Renal cortical epithelial cell (primary cell): ENCODE measurements around the gene REPIN1. TPM values are rescaled to one million over a fixed set of nuclear protein-coding genes. Genes with fewer than 3 reads are reported as not detected.
A peak's percentile ranks its signal among the peaks of the same experiment; 100 is the strongest.

Source experiments
- DNase-seq: peaks from one replicate; pipeline ENCODE4 v3.0.0-alpha.2; 2011; ENCODE audit warnings: low read depth
- total RNA-seq: library from RNA; depleted of rRNA; stranded (reverse); fragments of >200 nt; gene quantifications from 2 replicates; pipeline ENCODE4 v1.2.3, GENCODE V29; 2014

REPIN1 gene
- total RNA-seq, 1 donor from 2014 or later, result 77.0 TPM

DNA sequence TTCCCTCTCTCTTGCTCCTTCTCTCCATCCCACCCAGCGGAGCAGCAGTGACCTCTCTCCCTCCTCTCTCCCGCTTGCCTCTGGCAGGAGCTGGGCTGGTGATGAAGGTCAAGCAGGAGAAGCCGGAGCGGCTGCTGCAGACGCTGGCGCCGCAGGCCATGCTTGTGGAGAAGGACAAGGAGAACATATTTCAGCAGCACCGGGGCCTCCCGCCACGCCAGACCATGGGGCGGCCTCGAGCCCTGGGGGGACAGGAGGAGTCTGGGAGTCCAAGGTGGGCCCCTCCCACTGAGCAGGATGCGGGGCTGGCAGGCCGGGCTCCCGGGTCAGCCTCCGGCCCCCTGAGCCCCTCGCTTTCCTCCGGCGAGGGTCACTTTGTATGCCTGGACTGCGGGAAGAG, 27.8 kb downstream of the REPIN1 start:
- DNase-seq, result no peak

DNA sequence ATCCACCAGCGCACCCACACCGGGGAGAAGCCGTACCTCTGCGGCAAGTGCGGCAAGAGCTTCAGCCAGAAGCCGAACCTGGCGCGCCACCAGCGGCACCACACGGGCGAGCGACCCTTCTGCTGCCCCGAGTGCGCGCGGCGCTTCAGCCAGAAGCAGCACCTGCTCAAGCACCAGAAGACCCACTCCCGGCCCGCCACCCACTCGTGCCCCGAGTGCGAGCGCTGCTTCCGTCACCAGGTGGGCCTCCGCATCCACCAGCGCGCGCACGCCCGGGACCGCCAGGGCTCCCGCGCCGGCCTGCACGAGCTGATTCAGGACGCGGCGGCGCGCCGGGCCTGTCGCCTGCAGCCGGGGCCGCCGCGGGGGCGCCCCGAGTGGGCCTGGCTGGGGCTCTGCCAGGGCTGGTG, 28.2 kb downstream of the REPIN1 start:
- DNase-seq, result no peak

DNA sequence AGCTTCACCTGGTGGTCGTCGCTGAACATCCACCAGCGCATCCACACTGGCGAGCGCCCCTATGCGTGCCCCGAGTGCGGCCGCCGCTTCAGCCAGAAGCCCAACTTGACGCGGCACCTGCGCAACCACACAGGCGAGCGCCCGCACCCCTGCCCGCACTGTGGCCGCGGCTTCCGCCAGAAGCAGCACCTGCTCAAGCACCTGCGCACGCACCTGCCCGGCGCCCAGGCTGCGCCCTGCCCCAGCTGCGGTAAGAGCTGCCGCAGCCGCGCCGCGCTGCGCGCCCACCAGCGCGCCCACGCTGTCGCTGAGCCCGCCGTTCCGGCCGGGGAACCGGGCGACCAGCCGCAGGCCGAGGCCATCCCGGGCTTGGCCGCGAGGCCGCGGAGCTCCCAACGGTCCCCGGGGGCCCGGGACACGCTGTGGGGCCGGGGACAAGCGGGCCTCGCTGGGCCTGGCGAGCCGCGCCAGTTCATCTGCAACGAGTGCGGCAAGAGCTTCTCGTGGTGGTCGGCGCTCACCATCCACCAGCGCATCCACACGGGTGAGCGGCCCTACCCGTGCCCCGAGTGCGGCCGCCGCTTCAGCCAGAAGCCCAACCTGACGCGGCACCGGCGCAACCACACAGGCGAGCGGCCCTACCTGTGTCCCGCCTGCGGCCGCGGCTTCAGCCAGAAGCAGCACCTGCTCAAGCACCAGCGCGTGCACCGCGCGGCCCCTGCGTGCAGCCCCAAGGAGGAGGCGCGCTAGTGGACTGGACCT, 28.9 kb downstream of the REPIN1 start:
- DNase-seq, result no peak

DNA sequence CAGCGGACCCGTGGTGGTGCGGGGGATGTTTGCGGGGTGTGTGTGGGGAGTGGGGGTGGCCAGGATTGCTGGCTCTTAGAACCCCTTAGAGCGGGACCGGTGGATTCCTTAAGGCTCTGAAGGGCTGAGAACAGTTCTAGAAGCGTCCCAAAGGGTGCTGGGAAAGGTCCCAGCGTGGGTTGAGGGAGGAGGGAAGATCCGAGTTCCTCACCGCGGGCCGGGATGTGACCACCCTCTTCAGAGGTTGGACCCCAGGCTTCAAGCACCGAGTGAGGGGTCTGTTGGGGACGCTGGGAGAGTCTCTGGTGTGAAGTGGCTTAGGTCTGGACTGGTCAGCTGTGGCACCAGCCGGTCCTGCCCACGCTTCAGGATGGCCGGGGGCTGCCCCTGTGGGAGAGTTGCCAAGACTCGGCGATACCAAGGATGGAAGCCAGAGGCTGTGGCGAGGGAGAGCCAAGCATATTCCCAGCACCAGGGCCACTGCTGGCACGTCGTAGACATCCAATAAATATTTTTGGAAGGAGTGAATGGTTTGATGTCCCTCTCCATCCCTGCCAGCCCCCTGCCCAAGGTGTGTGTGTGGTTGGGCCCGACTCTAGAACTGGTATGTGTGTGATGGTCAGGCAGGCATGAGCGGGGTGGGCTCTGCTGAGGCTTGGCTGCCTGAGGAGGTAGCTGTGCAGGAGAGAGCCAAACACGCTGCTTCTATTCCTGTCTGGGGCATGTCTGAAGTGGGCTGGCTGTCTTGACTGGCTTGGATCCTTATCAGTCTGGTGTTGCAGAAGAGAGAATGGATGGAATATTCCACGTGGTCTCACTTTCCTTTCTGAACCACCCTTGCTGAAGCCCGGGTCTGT, 29.7 kb downstream of the REPIN1 start:
- DNase-seq, result no peak

DNA sequence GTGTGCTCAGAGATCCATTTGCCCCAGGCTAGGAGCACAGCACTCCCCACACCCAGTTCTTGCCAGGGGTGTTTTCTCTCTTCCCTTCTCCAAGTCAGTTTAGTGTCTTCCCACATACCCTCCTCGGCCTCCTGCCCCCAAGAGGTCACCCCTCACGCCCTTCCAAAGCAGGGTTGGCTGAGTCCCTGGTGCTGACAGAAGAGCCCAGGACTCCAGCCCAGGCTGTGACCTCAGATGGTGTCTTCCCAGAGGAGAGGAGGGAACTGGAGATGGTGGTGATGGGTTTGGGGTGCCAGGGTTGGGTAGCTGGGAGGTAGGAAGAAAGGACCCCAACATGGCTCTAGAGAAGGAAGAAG, 30.3 kb downstream of the REPIN1 start:
- no peak for DNase-seq

DNA sequence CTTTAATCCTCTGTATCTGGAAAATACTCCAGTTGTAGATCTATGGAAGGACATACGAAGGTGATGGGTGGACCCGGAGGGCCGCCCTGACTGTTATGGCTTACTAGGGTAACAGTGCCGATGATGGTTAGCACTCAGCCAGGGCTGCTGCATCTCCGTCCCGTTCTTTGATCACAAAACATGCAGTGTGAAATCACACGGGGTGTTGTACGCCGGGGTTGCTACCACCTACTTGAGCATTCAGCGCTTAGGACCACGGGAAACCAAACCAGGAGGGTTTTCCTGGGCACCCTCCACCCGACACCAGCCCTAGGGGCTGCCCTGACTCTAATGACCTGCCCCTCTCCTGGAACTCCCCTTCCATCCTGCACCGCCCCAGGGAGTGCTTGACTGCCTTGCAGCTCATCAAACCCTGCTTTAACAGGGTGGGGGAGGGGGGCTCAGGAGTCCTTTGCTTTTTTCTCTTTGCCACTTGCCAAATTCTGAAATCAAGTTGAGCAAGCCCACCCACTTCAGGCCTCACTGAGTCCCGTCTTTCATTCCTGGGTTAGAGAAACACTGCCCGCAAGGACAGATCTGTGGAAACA, 30.9 kb downstream of the REPIN1 start:
- DNase-seq, result no peak

DNA sequence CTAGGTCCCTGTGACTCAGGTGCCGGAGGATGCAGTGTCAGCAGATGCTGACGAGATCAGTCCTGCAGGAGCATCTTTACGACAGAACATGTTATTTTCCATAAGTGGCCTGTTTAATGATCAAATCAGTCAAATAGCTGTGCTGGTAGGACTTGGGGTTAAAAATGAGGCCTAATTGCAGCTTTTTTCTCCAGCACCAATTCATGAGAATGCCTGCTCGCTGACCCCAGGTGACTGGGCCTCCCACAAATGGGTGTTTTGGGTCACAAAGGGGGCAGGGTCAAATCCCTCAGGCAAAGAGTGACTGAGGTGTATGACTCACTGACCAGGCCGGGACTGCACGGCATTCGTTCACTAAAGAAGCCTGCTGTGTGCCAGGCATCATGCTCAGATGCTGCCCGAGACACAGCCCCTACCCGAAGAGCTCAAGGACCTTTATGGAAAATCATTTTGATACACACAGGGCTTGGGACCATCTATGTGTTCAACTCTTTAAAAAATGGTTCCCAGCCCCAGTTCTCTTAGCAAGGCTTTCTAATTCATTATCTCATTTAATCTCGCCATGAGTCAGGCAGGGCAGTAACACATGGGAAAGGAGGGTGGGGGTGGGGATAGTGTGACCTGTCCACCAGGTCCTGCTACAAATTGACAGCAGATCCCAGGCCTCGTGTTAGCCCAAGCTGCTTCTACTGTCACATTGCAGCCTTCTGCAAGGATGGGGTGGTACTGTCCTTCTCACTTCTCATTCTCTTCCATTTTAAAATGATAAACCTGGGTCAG, 31.6 kb downstream of the REPIN1 start:
- peak; percentile 89 for DNase-seq

DNA sequence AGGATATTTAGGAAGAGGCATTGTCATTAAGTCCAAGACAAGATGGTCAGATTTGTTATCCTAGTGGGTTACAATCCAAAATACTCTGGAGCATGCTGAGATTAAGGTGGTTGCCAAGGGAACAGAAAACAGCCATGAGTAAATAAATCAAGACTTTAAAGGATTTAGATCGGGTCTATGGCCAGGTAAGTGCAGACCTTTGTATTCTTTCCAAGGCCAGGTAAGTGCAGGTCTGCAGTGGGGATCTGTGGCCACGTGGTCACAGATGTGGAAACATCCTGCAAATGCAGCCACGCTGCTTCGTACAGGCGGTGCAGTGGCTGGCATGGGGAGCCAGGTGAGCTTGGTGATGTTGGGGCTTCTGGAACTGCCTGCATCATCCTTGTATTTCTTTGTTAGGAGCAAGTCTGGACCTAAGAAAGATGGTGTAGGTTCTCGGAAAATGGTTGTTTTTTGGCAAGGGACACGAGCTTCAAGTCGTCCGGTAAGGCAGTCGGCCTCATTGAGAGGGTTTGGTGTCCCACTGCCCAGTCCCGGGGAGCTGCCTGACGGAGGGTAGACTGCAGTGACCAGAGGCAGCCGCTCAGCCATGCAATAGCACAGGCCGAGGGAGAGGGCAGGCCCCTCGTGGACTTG, 32.3 kb downstream of the REPIN1 start:
- no peak for DNase-seq

DNA sequence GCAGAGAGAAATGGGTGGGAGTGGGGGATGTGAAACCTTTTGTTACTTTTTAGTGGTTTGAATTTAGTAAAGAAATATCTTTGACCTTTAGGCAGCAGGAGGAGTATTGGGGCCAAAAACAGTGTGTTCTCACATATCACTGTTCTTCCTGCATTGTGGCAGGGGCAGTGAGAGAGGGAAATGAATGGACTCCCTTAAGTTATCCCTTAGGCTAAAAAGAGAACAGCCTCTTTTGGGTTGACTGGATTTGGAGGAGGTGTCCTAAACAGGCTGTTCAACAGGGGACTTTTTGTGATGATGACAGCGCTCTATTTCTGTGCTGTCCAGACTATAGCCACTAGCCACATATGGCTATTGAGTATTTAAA, 32.8 kb downstream of the REPIN1 start:
- no peak for DNase-seq

DNA sequence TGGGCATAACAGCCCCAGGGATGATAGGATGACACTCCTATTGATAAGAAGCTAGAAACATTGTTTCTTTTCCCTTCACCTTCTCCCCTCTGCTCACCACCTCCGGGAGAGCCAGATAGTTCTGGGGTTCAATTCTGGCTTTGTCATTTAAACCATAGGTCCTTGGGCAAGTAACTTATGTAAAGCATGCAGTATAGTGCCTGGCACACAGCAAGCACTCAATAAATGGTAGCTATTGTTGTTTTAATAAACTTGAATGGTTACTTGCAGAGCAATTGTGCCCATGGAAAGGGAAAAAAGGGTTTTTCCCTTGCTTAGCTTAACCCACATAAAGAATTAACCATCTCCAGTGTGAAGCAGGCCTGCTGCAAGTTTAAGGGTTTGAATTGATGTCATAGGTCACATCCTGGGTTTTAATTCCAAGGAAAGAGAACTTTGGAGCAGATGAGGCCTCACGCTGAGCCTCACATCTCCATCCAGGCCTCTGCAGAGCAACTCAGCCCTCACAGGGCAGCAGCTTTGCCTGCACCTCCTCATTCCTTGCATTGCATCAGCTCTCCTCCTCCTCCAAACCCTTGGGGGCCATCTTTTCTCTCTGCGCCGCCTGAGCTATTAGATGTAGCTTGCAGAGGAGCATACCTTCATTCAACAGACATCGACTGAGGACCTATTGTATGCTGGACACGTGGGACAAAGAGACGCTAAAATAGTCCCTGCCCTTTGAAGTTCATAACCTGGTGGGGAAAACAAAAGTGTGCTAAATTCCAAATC, 33.4 kb downstream of the REPIN1 start:
- DNase-seq, result no peak

DNA sequence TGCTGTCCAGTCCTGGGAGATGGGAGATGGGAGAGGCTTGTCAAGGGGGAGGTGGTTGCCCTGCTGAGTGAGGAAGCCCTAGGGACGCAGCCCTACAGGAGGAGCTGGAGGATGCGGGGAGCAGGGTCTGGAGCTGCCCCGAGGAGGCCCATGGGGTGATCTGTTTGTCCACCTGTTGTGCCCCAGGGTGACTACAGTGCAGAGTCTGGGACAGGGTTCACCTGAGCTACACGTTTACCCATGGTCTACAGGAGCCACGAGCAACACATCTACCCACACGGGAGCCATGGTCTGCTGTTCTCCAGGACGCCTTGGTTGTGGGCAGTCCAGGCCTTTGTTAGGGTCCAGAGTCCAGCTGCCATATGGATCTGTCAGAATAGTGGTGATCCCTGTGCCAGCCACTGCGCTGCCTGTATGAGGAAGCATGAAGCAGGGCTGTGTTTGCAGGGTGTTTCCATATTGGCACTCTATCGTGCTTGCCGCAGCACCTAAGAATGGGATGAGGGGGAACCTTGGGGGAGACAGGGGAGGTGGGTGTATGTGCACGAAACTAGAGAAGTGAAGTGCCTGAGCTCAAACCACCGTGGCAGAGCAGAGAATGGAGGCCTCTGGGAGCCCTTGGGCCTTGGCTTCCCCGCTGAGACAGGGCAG, 34.2 kb downstream of the REPIN1 start:
- no peak for DNase-seq

DNA sequence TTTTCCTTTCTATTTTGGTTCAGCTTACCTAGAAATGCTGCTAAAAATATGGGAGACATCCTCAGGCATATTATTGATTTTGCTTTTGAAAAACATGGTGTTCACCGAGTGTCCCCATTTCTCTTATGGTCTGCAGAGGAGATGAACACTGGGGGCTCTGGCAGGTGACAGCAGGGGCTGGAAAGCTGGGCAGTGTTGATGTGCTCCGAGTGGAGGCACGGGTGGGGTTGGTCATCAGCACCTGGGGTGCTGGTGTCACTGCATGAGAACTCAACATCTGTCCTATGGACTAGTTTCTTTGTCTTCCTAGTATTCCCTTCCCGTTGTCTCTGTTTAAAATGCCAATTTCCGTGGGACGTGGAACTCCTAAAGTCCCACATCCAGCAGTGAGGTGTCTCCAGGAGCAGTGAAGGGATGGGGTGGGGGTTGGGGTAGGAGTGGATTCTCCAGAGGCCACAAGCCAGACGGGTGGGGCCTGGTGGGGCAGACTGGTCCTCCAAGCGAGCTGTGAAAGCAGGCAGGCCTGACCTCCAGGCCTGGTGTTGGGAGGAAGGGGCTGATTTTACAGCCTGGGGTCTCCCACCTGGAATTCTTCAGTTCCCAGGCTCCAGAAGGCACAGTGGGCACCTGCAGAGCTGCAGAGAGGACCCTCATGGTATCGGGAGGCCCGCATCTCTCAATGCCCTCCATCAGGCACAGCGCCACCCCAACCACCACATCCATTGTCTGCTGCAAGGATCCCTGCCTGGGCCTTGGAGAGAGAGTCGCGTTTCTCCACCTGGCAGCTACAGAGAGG, 35.0 kb downstream of the REPIN1 start:
- no peak for DNase-seq

DNA sequence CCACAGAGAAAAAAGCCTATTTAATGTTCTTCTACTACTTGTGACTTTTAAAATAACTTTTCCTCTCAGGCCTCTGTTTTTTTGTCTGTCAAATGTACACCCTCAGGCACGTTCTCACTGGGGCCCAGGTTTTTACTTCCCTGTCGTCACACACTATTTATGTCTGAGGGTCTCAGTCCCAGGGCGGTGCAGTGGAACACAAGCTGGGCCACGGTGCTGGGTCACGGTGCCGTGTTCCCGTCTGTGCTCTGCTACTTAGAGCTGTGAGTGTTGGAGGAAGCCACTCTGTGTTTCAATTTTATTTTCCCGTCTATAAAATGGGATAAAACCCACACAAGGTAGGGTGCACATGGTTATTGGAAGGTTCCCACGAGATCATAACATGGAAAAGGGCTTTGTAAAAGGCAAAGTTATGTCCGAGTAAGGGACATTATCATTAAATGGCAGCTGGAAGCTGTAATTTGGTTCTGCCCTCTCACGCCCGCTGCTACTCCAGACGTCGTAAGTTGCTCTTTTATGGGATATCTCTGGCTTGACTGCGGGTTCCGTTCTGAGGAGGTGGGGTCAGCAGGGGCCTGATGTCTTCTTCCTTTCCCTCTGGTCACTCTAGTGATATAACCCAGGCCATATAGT, 35.7 kb downstream of the REPIN1 start:
- no peak for DNase-seq

DNA sequence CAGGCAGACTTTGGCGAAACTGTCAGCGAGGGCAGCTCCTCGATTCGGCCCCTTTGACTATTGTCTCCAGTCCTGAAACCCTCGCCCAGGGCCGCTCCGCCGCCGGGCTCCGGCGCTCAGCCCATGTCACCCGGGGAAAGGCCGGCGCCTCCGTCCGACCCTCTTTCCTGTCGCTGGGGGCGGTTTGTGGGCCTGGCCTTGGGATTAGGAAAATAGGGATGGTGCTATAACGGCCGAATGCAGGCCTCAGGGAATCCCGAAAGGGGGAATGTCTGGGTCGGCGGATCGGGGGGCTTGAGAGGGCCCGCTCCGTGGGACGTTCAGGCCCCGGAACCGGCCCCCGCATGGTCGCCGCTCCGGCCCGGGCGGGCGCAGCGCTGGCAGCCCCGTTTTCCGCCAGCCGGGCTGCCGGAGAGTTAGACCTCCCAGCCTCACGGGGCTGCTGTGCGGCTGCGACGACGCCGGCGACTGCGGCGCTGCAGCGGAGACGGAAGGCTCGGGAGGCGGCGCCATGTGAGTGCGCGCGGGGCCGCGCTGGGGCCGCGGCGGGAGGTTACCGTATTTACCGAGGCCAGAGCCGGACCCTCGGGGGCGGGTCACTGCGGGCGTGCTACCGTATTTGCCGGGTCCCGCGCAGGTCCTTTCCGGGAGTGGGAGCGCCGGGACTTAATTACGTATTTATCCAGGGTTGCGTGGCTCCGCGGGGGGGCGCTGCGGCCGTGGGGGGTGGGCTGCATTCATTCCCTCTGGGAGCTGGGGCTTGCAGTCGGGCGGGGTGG, 36.4 kb downstream of the REPIN1 start:
- peak; percentile 29 for DNase-seq

DNA sequence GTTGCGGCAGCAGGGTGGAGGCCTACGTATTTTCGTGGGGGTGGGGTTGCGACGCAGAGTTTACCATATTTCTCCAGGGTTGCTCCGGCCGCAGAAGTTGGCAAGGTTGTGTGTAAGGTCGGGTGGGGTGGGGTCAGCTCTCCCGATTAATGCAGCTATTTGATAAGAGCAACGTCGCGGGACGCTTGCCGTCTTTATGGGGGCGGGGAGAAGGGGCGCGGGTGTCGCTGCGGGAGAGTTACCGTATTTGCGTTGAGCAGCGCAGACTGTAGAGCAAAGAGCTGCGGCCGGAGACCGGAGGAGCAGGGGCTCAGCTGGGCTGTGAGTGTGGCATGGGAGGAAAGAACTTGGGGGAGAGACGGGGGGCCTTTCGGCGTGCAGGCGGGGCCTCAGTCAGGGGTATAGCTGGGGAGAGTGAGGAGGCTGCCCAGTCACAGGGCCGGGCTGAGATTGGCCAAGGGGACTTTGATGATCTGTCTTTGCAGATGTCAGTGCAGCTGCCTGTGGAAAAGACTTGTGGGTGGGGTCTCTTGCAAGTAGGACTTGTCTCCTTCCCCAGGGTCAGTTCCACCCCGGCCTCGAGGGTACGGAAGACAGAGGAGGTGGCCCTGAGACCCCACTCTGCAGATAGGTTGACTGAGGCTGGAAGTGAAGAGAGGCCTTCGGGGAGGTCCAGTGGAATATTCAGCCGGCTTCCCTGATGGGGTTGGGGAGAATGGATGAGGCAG, 37.1 kb downstream of the REPIN1 start:
- no peak for DNase-seq

DNA sequence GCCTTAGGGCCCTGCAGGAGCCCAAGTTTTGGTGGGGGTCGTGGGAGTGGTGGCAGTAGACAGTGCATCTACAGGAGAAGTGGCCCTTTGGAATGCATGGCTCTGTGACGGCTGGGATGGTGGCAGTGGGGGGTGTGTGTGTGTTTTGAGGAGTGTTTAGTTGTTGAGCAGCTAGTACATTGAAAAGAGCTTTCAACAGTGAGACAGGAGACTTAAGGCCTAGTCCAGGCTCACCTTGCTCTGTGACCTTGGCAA, 37.6 kb downstream of the REPIN1 start:
- no peak for DNase-seq

DNA sequence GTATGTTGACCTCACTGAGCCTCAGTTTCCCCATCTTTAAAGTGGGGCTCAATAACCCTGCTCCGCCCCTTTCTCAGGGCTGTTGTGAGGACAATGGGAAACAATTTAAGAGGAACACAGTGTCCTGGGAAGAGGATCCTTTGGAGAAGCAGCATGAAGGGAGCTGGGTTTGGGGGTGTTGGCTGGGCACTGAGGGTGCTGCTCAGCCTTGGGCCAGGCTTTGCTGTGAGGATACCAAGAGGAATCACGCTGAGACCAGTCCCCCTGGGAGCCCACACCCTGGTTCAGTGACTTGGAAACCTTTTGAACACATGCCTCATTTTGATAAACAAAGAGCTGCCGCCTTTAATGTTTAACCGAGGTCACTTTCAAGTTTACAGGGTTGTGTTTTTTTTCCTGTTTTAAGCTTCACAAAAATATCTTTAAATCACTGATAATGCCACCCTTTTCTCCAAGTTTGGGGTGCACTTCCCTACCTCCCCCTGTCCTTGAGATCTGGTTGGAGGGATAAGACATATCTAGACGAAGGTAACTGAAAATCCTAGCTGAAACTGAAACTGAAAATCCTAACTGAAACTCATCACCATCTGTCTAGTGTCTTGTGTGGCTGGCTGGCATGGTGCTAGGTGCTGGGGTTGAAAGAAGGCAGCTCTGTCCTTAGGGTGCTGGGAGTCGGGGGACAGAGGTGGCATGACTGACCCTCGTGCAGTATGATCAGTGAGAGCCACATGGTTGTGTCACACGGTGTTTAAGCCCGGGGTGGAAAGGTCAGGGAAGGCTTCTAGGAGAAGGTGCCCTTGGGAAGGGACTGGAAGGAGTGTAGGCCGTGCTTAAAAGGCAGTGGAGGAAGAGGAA, 38.2 kb downstream of the REPIN1 start:
- peak; percentile 80 for DNase-seq
